SU-DHL-6 (cell line): ENCODE data around the gene PPARD.

Experiments used
- H2AFZ ChIP-seq: fragments of 200-600 bp; sonication (generic); 2 replicates; pipeline ENCODE4 v1.6.1; 2014; ENCODE audit warnings: low read depth, mild to moderate bottlenecking, moderate library complexity, mixed read lengths, antibody characterized with exemption, low read length; ENCODE audit not compliant: severe bottlenecking
- H3F3A ChIP-seq: fragments of 200-600 bp; shearing (Covaris generic); 2 replicates; pipeline ENCODE4 v1.6.0; 2016; ENCODE audit warnings: antibody characterized with exemption, mild to moderate bottlenecking; ENCODE audit not compliant: insufficient read depth
- H3K27ac ChIP-seq: fragments of 200-600 bp; sonication (generic); 2 replicates; pipeline ENCODE4 v1.5.1; 2016; ENCODE audit warnings: low read depth, mild to moderate bottlenecking, low read length, moderate library complexity, mixed read lengths
- H3K27me3 ChIP-seq: fragments of 200-600 bp; sonication (generic), shearing (Covaris generic); 2 replicates; pipeline ENCODE4 v1.6.0; 2014; ENCODE audit warnings: mild to moderate bottlenecking, low read length
- H3K36me3 ChIP-seq: fragments of 200-600 bp; sonication (generic); 2 replicates; pipeline ENCODE4 v1.6.1; 2014; ENCODE audit warnings: mild to moderate bottlenecking, low read length, mixed read lengths
- H3K4me2 ChIP-seq: fragments of 300-600, 200-600 bp; shearing (Covaris generic), sonication (generic); 2 replicates; pipeline ENCODE4 v1.6.0; 2014; ENCODE audit warnings: low read length, low read depth, mild to moderate bottlenecking; ENCODE audit not compliant: poor library complexity, severe bottlenecking
- H3K4me3 ChIP-seq: fragments of 200-600 bp; sonication (generic); 2 replicates; pipeline ENCODE4 v1.5.1; 2014; ENCODE audit warnings: antibody characterized with exemption, low read length, mild to moderate bottlenecking, mixed read lengths; ENCODE audit not compliant: insufficient read depth, poor library complexity, severe bottlenecking
- H3K79me2 ChIP-seq: fragments of 200-600 bp; sonication (generic); 2 replicates; pipeline ENCODE4 v1.6.1; 2014; ENCODE audit warnings: mild to moderate bottlenecking, low read length, moderate library complexity; ENCODE audit not compliant: insufficient read depth
- H3K9ac ChIP-seq: fragments of 200-600 bp; sonication (generic); 2 replicates; pipeline ENCODE4 v1.7.0; 2014; ENCODE audit warnings: mild to moderate bottlenecking, low read length
- H3K9me2 ChIP-seq: fragments of 200-600 bp; sonication (generic); replicated peaks from 2 replicates; pipeline ENCODE4 v1.6.1; 2014; ENCODE audit warnings: low read length; ENCODE audit not compliant: insufficient read depth
- H3K9me3 ChIP-seq: fragments of 200-600 bp; sonication (generic); 2 replicates; pipeline ENCODE4 v1.6.1; 2014; ENCODE audit warnings: low read length, mixed read lengths; ENCODE audit not compliant: insufficient read depth
- H4K20me1 ChIP-seq: fragments of 200-600 bp; sonication (generic); 2 replicates; pipeline ENCODE4 v1.6.1; 2014; ENCODE audit warnings: low read depth, mild to moderate bottlenecking, antibody characterized with exemption, low read length, moderate library complexity, mixed read lengths
- EZH2phosphoT487 ChIP-seq: fragments of 200-600 bp; sonication (generic), shearing (Covaris generic); conservative IDR thresholded peaks from 2 replicates; pipeline ENCODE4 v1.6.1; 2018; ENCODE audit warnings: mild to moderate bottlenecking, antibody characterized with exemption, low read length, moderate library complexity, mixed read lengths
- TF ChIP-seq, protein P1 (sequence below): fragments of 200-600 bp; sonication (generic); IDR thresholded peaks from one replicate; pipeline ENCODE4 v1.5.1; 2017; ENCODE audit warnings: antibody characterized with exemption, mild to moderate bottlenecking, low read length, moderate library complexity; ENCODE audit not compliant: insufficient read depth, poor library complexity, severe bottlenecking

The PPARD gene

DNA sequence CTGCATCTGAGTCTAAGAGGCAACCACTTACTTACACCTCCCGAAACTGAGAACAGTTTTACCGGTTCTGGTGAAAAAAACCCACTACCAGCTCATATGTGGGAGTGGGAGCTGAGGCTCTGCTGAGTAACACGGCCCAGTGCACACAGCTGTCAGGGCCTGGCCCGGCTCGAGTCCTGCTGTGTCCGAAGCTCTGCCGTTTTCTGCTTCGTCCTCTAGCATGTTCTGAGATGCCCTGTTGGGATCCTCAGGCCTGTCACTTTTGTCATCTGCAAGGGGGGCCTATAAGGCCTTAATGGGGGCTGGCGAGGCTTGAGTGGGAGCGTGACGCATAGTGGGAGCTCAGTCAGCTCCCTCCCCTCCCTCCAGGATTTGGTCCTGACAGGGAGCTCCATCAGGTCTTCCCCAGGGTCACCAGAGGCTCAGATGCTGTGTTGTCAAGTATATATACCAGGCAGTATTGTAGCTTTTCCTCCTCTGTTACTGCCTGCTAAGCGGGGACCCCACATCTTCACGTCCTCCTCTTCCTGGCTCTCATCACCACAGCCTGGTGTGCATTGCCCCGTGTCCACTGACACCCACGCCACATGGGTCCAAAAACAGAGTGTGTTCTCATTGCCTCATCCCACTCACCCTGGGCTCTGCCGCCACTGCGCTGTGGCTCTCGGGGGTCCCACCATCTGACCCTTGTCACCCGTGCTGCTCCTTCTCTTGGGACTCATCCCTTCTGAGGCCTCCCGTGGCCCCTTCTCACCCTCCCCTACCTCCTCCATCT lies 64.5 kb downstream of the PPARD start:
- Histone ChIP-seq H3K4me3 (no peak overlapping the region), H3K27me3 (no peaks in the 10 kb centered on the region), H2AFZ (no peak overlapping the region), H3K9me3 (no peaks in the 10 kb centered on the region), H3K27ac (no peak overlapping the region), H3K4me2 (no peak overlapping the region), H3K36me3 (no peaks in the 10 kb centered on the region), H3K9me2 (no peaks in the 10 kb centered on the region), H3K9ac (no peak overlapping the region), H3F3A (no peaks in the 10 kb centered on the region), H4K20me1 (no peaks in the 10 kb centered on the region), H3K79me2 (no peaks in the 10 kb centered on the region)
- TF ChIP-seq, protein P1, sequence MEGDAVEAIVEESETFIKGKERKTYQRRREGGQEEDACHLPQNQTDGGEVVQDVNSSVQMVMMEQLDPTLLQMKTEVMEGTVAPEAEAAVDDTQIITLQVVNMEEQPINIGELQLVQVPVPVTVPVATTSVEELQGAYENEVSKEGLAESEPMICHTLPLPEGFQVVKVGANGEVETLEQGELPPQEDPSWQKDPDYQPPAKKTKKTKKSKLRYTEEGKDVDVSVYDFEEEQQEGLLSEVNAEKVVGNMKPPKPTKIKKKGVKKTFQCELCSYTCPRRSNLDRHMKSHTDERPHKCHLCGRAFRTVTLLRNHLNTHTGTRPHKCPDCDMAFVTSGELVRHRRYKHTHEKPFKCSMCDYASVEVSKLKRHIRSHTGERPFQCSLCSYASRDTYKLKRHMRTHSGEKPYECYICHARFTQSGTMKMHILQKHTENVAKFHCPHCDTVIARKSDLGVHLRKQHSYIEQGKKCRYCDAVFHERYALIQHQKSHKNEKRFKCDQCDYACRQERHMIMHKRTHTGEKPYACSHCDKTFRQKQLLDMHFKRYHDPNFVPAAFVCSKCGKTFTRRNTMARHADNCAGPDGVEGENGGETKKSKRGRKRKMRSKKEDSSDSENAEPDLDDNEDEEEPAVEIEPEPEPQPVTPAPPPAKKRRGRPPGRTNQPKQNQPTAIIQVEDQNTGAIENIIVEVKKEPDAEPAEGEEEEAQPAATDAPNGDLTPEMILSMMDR: no peak
- no peak for TF ChIP-seq EZH2phosphoT487

DNA sequence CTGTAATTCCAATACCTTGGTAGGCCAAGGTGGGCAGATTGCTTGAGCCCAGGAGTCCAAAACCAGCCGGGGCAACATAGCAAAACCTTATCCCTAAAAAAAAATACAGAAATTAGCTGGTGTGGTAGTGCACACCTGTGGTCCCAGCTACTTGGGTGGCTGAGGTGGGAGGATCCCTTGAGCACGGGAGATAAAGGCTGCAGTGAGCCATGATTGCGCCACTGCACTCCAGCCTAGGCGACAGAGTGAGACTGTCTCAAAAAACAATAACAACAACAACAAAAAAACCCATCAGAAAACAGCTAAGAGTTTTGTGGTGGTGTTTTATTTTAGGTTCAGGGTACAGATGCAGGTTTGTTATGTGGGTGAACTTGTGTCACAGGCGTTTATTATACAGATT lies 66.9 kb downstream of the PPARD start:
- Histone ChIP-seq H3K79me2 (no peaks in the 10 kb centered on the region), H4K20me1 (no peaks in the 10 kb centered on the region)
- no peak for TF ChIP-seq EZH2phosphoT487
- TF ChIP-seq, protein P1: no peak

DNA sequence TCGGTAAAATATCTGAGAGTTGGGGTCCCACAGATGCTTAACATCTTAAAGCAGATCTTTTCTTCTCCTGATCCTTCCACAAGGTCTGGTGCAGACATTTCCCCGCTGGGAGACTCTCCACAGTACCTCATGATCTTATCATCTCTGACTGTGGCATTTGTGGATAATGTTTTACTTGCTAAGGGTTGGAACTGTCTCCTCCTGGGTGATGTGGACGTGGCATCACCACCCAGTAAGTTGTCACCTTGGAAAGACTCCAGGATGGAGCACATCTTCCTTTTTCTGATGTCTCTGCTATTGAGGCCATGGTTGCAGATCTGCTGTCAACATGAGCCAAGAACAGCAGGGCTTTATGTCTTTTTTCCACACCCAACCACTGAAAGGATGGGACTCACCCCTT lies 67.8 kb downstream of the PPARD start:
- H3K9me2 ChIP-seq: no peaks in the 10 kb centered on the region
- H3K9ac ChIP-seq: no peak overlapping the region

More for the DNA sequence above, 66.9 kb downstream of the PPARD start:
- H3F3A ChIP-seq: no peaks in the 10 kb centered on the region
- no peak overlapping the region for H3K4me2 ChIP-seq
- H3K36me3 ChIP-seq: no peaks in the 10 kb centered on the region
- H3K4me3 ChIP-seq: no peak overlapping the region
- no peak overlapping the region for H2AFZ ChIP-seq
- no peaks in the 10 kb centered on the region for H3K9me3 ChIP-seq
- no peaks in the 10 kb centered on the region for H3K27me3 ChIP-seq
- no peak overlapping the region for H3K9ac ChIP-seq
- H3K9me2 ChIP-seq: no peaks in the 10 kb centered on the region
- H3K27ac ChIP-seq: no peak overlapping the region

More for the DNA sequence above, 67.8 kb downstream of the PPARD start:
- no peaks in the 10 kb centered on the region for H3F3A ChIP-seq
- TF ChIP-seq, protein P1: no peak
- no peak for TF ChIP-seq EZH2phosphoT487
- H4K20me1 ChIP-seq: no peaks in the 10 kb centered on the region
- no peaks in the 10 kb centered on the region for H3K9me3 ChIP-seq
- H3K36me3 ChIP-seq: no peaks in the 10 kb centered on the region
- H3K79me2 ChIP-seq: no peaks in the 10 kb centered on the region
- no peak overlapping the region for H2AFZ ChIP-seq
- no peak overlapping the region for H3K27ac ChIP-seq
- H3K4me3 ChIP-seq: no peak overlapping the region
- no peak overlapping the region for H3K4me2 ChIP-seq
- H3K27me3 ChIP-seq: no peaks in the 10 kb centered on the region
